Body of pancreas (tissue), 4 donors: Measurements from ENCODE around the gene HORMAD2. TPM values are rescaled to one million over a fixed set of nuclear protein-coding genes. Genes with fewer than 3 reads are reported as not detected.
"Not testable (repeated sequence)": the region's sequence is repeated elsewhere in the genome, so short reads cannot be mapped to it uniquely, and the experiment has no call there.

Experiments used
- ATAC-seq: fragments of 150-250 bp; one replicate; pipeline ENCODE4 v1.9.1; 2016
- DNase-seq, 4 donors: peaks; one replicate each; pipeline ENCODE4 v3.0.0-alpha.2; 2019
- H3K27ac ChIP-seq, 4 donors: fragments of 200-600 bp; sonication (generic); 1 replicate in 3 of 4; 2 replicates in 1 of 4; pipeline versions ENCODE4 v1.5.1 to v1.6.1; 2016 to 2019; ENCODE audit warnings: mild to moderate bottlenecking in 1 of 4, mixed read lengths in 1 of 4, moderate library complexity in 1 of 4
- H3K27me3 ChIP-seq, 2 donors: fragments of 200-600 bp; sonication (generic); one replicate each; pipeline ENCODE4 v1.6.0; 2016; ENCODE audit warnings: mild to moderate bottlenecking in 1 of 2
- H3K36me3 ChIP-seq, 2 donors: fragments of 200-600 bp; sonication (generic); replicated peaks in 1 of 2; 2 replicates each; pipeline ENCODE4 v1.5.1; 2016; ENCODE audit warnings: low read depth in 2 of 2; ENCODE audit not compliant: insufficient read depth in 1 of 2
- H3K4me1 ChIP-seq: fragments of 200-600 bp; sonication (generic); one replicate; pipeline ENCODE4 v1.6.0; 2016
- H3K4me3 ChIP-seq, 2 donors: fragments of 200-600 bp; sonication (generic); 1 replicate in 1 of 2; 2 replicates in 1 of 2; pipeline ENCODE4 v1.5.1; 2016 to 2019
- H3K9me3 ChIP-seq, 3 donors: fragments of 200-600 bp; sonication (generic); 1 replicate in 2 of 3; 2 replicates in 1 of 3; pipeline ENCODE4 v1.5.1; 2016
- CTCF ChIP-seq, 7 experiments: fragments of 450-650 bp in 4 of 7; fragments of 200-600 bp in 3 of 7; sonication (generic) in 3 of 7; IDR thresholded peaks; one replicate each; pipeline ENCODE4 v1.5.1; 2016 to 2019; ENCODE audit warnings: antibody characterized with exemption in 7 of 7
- POLR2A ChIP-seq, 3 donors: fragments of 450-650 bp; IDR thresholded peaks; one replicate each; pipeline ENCODE4 v1.6.1; 2016; ENCODE audit warnings: antibody characterized with exemption in 3 of 3, mild to moderate bottlenecking in 2 of 3
- WGBS, 2 donors: methylation state at CpG; one replicate each; pipeline ENCODE4 v1.1.5; 2017; 5-methylcytosine and 5-hydroxymethylcytosine counted together
- intact Hi-C: fragments of 100-400 bp; cut with DNase I; formaldehyde crosslinking; loops from one replicate; pipeline ENCODE4 v1.15.1; 2023
- total RNA-seq, 2 donors: library from RNA; depleted of rRNA; stranded (reverse); fragments of >200 nt; gene quantifications; one replicate each; pipeline ENCODE4 v1.1.0, GENCODE V29; 2016

HORMAD2 gene
- total RNA-seq, 2 donors from 2014 or later, result not detected

GRCh38 chr22:30086496-30086895 lies 6.2 kb downstream of the HORMAD2 start:
- H3K4me1 ChIP-seq, result no peaks in the 10 kb centered on the region
- intact Hi-C loops, result loop anchor here (5.0 to 10.0 kb wide), 2 partner anchors 394 to 452 kb away; no protein-coding TSS in a partner anchor
- H3K27ac ChIP-seq, result no peak overlapping the region
- DNase-seq (no peak), ATAC-seq (no peak)
- H3K36me3 ChIP-seq, result no peaks in the 10 kb centered on the region
- no peaks in the 10 kb centered on the region for H3K27me3 ChIP-seq
- TF ChIP-seq POLR2A (IDR thresholded peaks at IDR 0.05), result no peak
- no peaks in the 10 kb centered on the region for H3K9me3 ChIP-seq
- 61 to 65% methylated on average over 2 of the region's 2 CpGs for WGBS, 2 donors
- H3K4me3 ChIP-seq, result no peak overlapping the region

GRCh38 chr22:30087037-30087436 lies 6.8 kb downstream of the HORMAD2 start:
- WGBS, 2 donors, result 79 to 81% methylated on average over 5 of the region's 5 CpGs
- not testable (repeated sequence) for DNase-seq, H3K4me3 ChIP-seq, H3K4me1 ChIP-seq, H3K36me3 ChIP-seq, H3K27me3 ChIP-seq, H3K9me3 ChIP-seq, ATAC-seq, H3K27ac ChIP-seq
- intact Hi-C loops, result loop anchor here (5.0 to 10.0 kb wide), 2 partner anchors 395 to 452 kb away; no protein-coding TSS in a partner anchor

GRCh38 chr22:30087611-30088010 lies 7.3 kb downstream of the HORMAD2 start:
- DNase-seq (no peak), ATAC-seq (no peak)
- no peak overlapping the region for H3K27ac ChIP-seq
- H3K4me1 ChIP-seq, result no peaks in the 10 kb centered on the region
- H3K9me3 ChIP-seq, result no peaks in the 10 kb centered on the region
- H3K27me3 ChIP-seq, result no peaks in the 10 kb centered on the region
- intact Hi-C loops, result loop anchor here (5.0 to 10.0 kb wide), 2 partner anchors 395 to 453 kb away; no protein-coding TSS in a partner anchor
- no peaks in the 10 kb centered on the region for H3K36me3 ChIP-seq
- H3K4me3 ChIP-seq, result no peak overlapping the region
- no peak for TF ChIP-seq POLR2A (IDR thresholded peaks at IDR 0.05)
- no peak for TF ChIP-seq CTCF (IDR thresholded peaks at IDR 0.05)

GRCh38 chr22:30088468-30088867 lies 8.2 kb downstream of the HORMAD2 start:
- Histone ChIP-seq H3K9me3 (no peaks in the 10 kb centered on the region), H3K27ac (no peak overlapping the region), H3K4me1 (no peaks in the 10 kb centered on the region), H3K27me3 (no peaks in the 10 kb centered on the region), H3K36me3 (no peaks in the 10 kb centered on the region), H3K4me3 (no peak overlapping the region)
- no peak for DNase-seq
- no peak for ATAC-seq
- TF ChIP-seq POLR2A (IDR thresholded peaks at IDR 0.05) (no peak), CTCF (IDR thresholded peaks at IDR 0.05) (no peak)
- intact Hi-C loops, result loop anchor here (5.0 to 10.0 kb wide), 2 partner anchors 396 to 454 kb away; no protein-coding TSS in a partner anchor

- ATAC-seq, result no peak
- TF ChIP-seq POLR2A (IDR thresholded peaks at IDR 0.05) (no peak), CTCF (IDR thresholded peaks at IDR 0.05) (no peak)
- Histone ChIP-seq H3K9me3 (no peaks in the 10 kb centered on the region), H3K27ac (no peak overlapping the region), H3K36me3 (no peaks in the 10 kb centered on the region), H3K4me1 (no peaks in the 10 kb centered on the region), H3K4me3 (no peak overlapping the region), H3K27me3 (no peaks in the 10 kb centered on the region)
- 34 to 43% methylated on average over 1 of the region's 1 CpG for whole genome bisulfite sequencing, 2 donors
- no peak for DNase-seq
- intact Hi-C loops, result loop anchor here (5.0 to 10.0 kb wide), 2 partner anchors 397 to 455 kb away; no protein-coding TSS in a partner anchor
Observed at GRCh38 chr22:30089655-30089974, 9.4 kb downstream of the HORMAD2 start.

GRCh38 chr22:30092686-30093085 lies 12.4 kb downstream of the HORMAD2 start:
- TF ChIP-seq CTCF (IDR thresholded peaks at IDR 0.05) (no peak), POLR2A (IDR thresholded peaks at IDR 0.05) (no peak)
- no peak for ATAC-seq
- H3K27ac ChIP-seq, result no peak overlapping the region
- WGBS, 2 donors, result 73% methylated on average over 1 of the region's 1 CpG
- intact Hi-C loops, result no loop called here
- no peak for DNase-seq
- H3K27me3 ChIP-seq, result no peaks in the 10 kb centered on the region
- H3K9me3 ChIP-seq, result no peaks in the 10 kb centered on the region
- H3K4me3 ChIP-seq, result no peak overlapping the region
- H3K36me3 ChIP-seq, result no peaks in the 10 kb centered on the region
- H3K4me1 ChIP-seq, result no peaks in the 10 kb centered on the region
